ENCODE data around the gene AVEN. TPM values are rescaled to one million over a fixed set of nuclear protein-coding genes. Genes with fewer than 3 reads are reported as not detected.

The AVEN gene
- total and polyA plus RNA-seq, 2 of the 4 experiments (the other 2 are of a cell fraction) = 9.1 to 17.6 TPM

GRCh38 chr15:33988384-33988783 is 50.6 kb downstream of the AVEN start:
- ATAC-seq (ENCODE audit: low read depth) (no peak), DNase-seq (peak; percentile 51)
- H2AK9ac ChIP-seq (replicated peaks; ENCODE audit: low read depth, low read length, poor library complexity) = no peak overlapping the region
- POLR2A ChIA-PET (ENCODE audit: unreplicated experiment) = no interaction called here
- no peak overlapping the region for H3K4ac ChIP-seq (ENCODE audit: low read depth, low read length)
- H3K18ac ChIP-seq (ENCODE audit: low read depth, low read length) = no peak overlapping the region
- H3K9me1 ChIP-seq (ENCODE audit: insufficient read depth, low read length) = peaks cover 7% of the 10 kb centered on the region
- H3K27ac ChIP-seq (ENCODE audit: insufficient read depth, low read length) = no peak overlapping the region
- no peaks in the 10 kb centered on the region for H3K27me3 ChIP-seq (ENCODE audit: control insufficient read depth, insufficient read depth, low read length)
- no peak overlapping the region for H2BK20ac ChIP-seq (ENCODE audit: low read depth, low read length)
- no peak overlapping the region for H4K91ac ChIP-seq (ENCODE audit: insufficient read depth, low read depth, low read length)
- no peak overlapping the region for H4K5ac ChIP-seq (ENCODE audit: low read depth, low read length)
- no peak overlapping the region for H3K56ac ChIP-seq (ENCODE audit: extremely low read depth, insufficient read depth, low read length)
- no TSS peak for BruUV-seq (replicated peaks)
- peaks cover 13% of the 10 kb centered on the region for H3K4me1 ChIP-seq (ENCODE audit: control insufficient read depth, insufficient read depth, low read length)
- intact Hi-C loops (cut with micrococcal nuclease) = loop anchor here (5.0 kb wide), 1 partner anchor 49 kb away; the partner anchor contains the start of gene AVEN
- H3K23ac ChIP-seq (ENCODE audit: low read depth, low read length) = no peak overlapping the region; the same call in 1 of the 2 replicates
- no peak overlapping the region for H2AFZ ChIP-seq (replicated peaks; ENCODE audit: low read length, poor library complexity)
- no peak overlapping the region for H2BK15ac ChIP-seq (ENCODE audit: low read depth, low read length)
- no peak overlapping the region for H3K4me3 ChIP-seq (ENCODE audit: insufficient read depth, low read depth, low read length)
- dilution Hi-C loops (cut with HindIII; ENCODE audit: low sequenced_read_pairs, unreplicated experiment) = no loop called here
- H4K8ac ChIP-seq (ENCODE audit: low read depth in 2 of 2, low read length in 2 of 2) = peak overlapping the region in 1 of 2 experiments; percentile 45; a peak in 1 of 4 replicates
- no peaks in the 10 kb centered on the region for H4K20me1 ChIP-seq (ENCODE audit: insufficient read depth, low read length)
- no peaks in the 10 kb centered on the region for H3K9me3 ChIP-seq (ENCODE audit: control insufficient read depth, insufficient read depth, low read length)
- no peak for TF ChIP-seq USF2 (IDR thresholded peaks at IDR 0.05; ENCODE audit: low read depth, low read length)
- H2BK5ac ChIP-seq (ENCODE audit: low read depth, low read length, poor library complexity, severe bottlenecking) = no peak overlapping the region
- CTCF ChIA-PET = interaction anchor here (1.4 kb wide), 1 partner anchor 25 kb away, joined by 3 read pairs; no protein-coding TSS in a partner anchor
- whole genome bisulfite sequencing, 2 experiments (ENCODE audit: extremely low coverage in 2 of 2, insufficient read length in 1 of 2) = no CpG with 5 or more reads among the region's 4 CpGs
- no peak overlapping the region for H3K14ac ChIP-seq (replicated peaks; ENCODE audit: low read depth, low read length)
- H3K9ac ChIP-seq (ENCODE audit: low read depth, low read length) = no peak overlapping the region
- H3K79me1 ChIP-seq (ENCODE audit: low read depth in 1 of 2, low read length in 2 of 2) = peaks cover 8 to 15% of the 10 kb centered on the region in 2 experiments
- no peak overlapping the region for H2BK120ac ChIP-seq (ENCODE audit: low read depth, low read length)
- in situ Hi-C loops (cut with MboI; ENCODE audit: low sequenced_read_pairs) = no loop called here
- H3K4me2 ChIP-seq (ENCODE audit: low read depth, low read length) = peak overlapping the region; percentile 3; the same call in 1 of the 2 replicates
- no peaks in the 10 kb centered on the region for H3K36me3 ChIP-seq (ENCODE audit: control insufficient read depth, insufficient read depth, low read length)
- 0 out of 2 replicates have a peak overlapping the region, but pooled peaks have one; percentile 1 for H2AK5ac ChIP-seq (ENCODE audit: low read depth, low read length)

Measured in IMR-90 (cell line).